HT1080 (cell line): ENCODE measurements around the gene TMPRSS13. TPM values are rescaled to one million over a fixed set of nuclear protein-coding genes. Genes with fewer than 3 reads are reported as not detected.
"Not testable (repeated sequence)": the region's sequence is repeated elsewhere in the genome, so short reads cannot be mapped to it uniquely, and the experiment has no call there.

Experiments used
- DNase-seq: peaks from one replicate; pipeline ENCODE4 v3.0.0-alpha.2; 2015; ENCODE audit warnings: low read depth
- total RNA-seq: library from RNA; depleted of rRNA; stranded (reverse); fragments of >200 nt; shearing (Covaris generic); gene quantifications from 2 replicates; pipeline ENCODE4 v1.2.3, GENCODE V29; 2014

TMPRSS13 gene
- total RNA-seq, 1 experiment from 2014 or later: not detected

DNA sequence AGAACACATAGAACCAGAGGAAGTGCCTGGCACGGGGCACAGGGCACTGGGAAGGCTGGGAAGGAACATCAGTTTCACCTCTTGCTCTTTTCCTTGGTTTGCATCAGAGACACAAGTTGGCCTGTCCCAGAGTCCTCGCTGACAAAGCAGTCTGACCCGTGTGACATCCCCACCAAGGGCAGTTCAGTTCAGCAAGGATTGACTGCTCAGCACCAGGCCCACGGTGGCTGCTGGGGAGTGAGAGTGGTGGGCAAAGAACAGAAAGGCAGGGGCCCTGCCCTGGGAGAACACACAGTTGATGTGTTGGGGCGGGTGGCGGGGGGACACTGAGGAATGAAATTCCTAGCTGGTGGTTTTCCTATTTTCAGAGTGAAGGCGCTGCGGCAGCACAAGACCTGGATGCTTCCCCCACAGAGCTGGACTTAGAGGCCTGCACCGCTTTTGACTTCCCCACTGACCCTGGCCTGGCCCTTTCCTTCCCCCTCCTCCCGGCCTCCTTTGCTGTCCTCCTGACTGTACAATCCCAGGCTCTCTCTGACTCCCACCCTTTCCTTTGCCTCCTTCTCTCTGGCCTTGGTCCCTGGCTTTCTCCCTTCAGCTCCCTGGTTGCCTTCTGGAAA, 2.2 kb upstream of the TMPRSS13 start:
- DNase-seq: no peak

DNA sequence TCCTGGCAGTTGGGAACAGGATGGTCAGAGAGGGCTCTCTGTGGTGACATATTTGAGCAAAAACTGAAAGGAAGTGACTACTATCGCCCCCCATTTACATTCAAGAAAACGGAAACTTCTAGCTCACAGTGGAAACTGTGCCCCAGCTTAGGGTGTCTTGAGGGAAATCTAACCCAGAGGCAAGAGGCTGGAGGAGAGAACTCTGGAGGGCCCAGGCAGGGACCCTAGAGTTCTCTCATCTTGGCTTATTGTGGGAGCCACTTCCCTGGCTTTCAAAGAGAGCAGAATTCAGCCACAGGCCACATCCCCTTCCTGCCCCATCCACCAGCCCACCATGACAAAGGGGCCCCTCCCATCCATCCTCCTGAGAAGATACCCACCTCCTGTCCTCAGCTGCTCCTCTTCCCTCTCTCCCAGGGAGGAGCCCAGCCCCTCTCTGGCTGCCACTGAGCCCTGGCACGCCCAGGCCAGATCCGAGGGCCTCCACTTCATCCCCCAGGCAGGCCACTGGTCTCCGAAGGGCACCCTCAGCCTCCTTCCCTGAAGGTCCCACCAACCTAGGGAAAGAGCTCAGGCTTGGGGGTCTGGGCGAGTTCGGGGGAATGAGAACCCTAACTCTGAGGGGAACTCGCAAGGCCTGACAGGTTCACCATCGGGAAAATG, 1.6 kb upstream of the TMPRSS13 start:
- no peak for DNase-seq

DNA sequence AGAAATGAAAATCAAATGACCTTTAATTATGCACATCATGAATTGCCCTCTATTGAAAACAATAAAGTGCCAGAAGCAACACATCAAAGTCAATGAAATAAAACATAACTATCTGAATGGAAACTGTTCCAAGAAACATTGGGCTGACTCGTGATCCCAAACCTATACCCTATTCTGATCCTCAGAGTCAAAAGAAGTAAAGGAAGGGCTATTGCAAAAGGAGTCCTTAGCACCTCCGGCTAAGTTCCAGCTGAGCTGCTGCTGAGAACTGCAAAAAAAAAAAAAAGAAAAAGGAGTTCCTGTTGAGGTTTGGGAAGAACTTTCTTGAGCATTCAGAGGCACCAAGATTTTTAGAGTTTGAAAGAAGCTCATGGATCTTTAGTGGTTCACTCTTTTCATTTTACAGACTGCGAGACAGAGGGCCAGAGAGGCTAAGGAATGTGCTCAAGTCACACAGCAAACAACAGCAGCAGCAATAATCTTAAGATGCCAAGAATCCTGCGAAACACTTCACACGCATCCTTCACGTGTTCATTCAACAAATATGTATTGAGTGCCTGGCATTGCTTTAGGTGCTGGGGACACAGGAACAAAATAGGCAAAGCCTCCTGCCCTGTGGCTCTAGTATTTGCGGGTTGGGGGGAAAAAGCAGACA, 841 bp upstream of the TMPRSS13 start:
- DNase-seq: no peak

DNA sequence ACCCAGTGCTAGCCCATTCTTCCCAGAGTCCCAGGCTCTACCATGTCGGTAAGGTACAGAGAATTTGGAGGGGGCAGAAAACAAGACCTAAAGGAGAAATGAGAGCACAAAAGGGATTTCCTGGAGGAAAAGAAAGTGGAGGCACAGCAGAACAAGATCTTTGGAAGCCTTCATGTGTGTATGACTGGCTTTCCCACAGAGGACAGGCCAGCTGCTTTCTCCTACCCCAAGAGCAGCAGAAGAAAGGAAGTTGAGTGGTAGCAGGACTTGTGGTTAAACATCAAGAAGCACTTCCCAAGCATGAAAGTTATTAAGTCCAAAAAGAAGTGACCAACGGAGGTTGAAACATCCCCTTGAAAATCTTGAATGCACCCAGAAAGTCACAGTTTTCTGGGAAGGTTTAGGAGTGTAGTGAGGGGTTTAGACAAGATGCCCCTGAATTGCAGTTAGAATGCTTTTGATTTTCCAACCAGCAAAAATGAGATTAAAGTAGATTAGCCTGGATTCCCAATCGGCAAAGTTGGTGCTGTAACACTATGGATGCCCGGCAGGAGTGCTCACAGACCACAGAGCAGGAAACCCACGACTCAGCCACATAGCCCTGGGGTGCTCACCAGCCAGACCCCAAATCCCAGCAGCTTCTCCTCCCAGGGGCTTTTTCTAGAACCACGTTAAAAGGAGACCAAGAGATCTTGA, 608 bp downstream of the TMPRSS13 start:
- no peak for DNase-seq

DNA sequence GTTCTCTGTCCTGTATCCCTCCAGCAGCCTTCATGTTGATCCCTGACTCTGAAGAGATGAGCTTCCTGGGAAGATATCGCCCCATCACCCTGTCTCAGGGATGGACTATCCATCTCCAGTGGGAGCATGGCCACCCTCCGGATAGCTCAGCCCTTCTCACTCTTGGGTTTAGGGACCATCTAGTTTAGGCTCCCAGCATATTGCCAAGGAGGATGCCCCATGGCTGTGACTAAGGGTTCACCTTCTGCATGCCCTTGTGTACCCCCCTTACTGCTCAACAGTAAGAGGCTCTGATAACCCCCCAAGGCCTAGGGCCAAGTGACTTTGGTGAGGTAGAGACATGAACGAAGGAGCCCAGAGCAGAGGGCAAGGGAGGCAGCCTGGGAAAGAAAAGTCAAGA, 1.3 kb downstream of the TMPRSS13 start:
- no peak for DNase-seq

DNA sequence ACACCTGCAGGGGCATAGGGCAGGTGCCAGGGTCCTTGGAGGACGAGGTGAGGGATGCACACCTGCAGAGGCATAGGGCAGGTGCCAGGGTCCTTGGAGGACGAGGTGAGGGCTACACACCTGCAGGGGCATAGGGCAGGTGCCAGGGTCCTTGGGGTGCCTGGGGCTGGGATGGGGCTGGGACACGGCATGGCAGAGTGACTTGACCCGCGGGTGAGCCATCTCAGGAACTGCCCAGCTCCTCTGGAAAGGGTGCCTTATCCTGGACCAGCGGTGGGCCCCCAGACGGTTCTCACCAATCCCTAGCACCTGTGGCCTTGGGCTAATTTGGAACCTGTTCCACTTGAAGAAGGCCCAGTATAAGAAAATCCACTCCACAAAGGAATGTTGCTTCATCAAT, 3.0 kb downstream of the TMPRSS13 start:
- DNase-seq: not testable (repeated sequence)

DNA sequence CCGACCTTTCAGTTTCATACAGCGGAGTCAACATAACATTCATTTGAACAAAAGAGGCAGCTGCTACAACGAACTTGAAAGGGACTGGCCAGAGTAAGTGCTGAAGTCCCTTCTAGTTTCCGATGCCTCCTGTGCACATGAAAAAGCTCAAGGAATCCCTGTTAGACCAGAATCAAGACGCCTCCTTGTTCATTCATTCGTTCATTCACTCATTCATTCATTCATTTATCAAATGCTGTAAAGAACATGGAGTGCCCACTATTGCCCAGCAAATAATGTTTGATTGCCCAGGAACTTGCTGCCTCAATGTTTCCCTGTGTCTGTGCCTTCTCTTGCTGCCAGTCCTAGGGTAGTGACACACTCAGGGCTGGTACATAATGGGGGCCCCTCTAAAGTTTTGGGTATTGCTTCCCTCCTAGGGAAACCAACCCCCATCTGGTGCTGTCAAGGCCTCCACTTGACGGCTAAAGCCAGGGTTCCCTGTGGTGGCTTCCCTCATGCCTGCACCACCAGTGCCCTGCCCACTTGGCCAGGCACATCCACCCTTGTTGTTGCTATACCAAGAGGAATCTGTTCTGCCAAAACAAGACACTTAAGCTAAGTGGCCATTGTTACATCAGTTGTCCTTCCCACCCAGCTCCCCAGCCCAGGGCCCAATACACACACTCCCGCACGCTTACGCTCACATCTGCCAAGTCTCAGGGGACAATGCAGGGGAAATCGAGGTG, 3.8 kb downstream of the TMPRSS13 start:
- DNase-seq: no peak

DNA sequence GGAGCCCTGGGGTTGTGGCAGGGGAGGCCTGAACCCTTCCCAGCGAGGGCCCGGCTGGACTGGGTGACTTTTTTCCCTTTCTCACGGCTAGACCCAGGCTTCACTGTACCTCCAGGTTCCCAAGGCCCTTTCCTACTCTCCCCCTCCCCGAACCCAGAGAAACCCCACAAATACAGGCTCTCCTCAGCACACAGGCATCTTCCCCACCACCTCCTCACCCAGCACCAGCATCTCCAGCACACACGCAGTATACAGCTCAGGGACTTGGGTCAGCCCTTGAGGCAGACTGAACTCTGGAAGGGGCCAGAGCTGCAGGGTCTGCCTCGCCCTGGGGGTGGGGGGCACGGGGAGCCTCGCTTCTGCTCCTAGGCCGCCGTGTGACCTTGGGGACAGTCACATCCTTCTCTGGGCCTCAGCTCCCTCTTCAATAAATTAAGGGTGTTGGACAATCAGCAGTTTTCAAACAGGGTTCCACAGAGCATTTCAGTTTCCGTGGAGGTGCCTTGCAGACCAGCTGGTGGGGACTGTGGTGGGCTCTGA, 4.5 kb downstream of the TMPRSS13 start:
- no peak for DNase-seq

DNA sequence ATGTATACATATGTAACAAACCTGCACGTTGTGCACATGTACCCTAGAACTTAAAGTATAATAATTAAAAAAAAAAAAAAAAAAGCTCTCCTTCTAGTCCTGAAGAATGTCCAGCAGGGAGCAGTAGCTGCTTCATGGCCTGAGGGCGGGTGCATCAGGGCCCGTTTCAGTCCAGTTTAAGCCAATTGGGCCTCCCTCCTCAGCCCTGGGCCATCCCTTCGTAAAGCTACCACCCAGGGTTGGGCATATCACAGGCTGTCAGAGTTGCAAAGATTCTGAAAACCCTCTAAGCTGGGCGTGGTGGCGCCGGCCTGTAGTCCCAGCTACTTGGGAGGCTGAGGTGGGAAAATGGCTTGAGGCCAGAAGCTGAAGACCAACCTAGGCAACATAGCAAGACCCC, 5.4 kb downstream of the TMPRSS13 start:
- no peak for DNase-seq

DNA sequence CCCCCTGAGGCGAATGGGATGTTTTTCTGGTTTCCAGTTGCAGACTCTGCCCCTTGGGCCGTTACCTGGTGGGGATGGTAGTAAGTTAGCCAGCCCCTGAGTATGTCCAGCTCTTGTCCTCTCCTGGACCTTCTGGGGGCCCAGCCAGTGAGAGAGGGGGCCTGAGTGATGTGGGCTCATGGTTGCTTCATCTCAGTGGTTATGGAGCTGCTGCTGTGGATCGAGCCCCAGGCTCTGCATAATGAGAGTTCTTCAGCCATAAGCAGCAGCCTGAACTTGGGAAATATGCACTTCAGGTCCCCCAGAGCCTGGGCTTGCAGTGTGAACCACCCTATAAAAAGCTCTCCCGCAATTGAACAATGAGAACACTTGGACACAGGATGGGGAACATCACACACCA, 5.9 kb downstream of the TMPRSS13 start:
- DNase-seq: no peak

DNA sequence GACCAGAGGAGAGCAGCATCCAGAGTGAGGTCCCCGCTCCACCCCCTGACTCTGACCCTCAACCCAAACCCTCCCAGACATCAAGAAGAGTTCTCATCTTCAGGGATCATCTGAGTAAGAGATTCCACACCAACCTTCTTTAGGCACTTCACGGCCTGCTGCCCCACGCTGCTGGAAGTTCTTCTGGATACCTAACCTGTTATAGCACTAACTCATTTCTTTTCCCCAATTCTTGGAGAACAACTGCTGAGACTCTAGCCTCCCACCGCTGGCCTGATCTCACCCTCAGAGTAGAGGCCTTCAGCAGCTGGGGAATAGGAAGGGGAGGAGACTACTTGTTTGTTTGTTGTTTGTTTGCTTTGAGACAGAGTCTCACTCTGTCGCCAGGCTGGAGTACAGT, 7.3 kb downstream of the TMPRSS13 start:
- DNase-seq: no peak

DNA sequence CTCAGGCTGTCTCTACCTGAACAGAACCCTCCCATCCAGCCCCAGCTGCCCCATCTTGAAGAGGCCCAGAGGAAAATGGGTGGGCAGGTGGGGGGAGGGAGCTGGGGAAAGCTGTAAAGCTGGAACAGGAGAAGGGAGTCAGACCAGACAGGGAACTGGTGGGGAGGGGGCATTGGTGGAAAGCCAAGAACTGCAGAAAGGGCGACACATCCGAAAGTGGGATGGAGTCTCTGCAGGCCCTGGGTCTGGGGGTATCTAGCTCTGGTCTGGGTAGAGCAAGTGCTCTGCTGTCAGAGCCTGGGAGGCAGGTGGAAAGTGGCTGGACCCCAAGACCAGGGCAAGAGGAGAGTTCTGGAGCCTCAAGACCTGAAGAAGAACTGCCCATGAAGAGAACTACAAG, 7.7 kb downstream of the TMPRSS13 start:
- no peak for DNase-seq

DNA sequence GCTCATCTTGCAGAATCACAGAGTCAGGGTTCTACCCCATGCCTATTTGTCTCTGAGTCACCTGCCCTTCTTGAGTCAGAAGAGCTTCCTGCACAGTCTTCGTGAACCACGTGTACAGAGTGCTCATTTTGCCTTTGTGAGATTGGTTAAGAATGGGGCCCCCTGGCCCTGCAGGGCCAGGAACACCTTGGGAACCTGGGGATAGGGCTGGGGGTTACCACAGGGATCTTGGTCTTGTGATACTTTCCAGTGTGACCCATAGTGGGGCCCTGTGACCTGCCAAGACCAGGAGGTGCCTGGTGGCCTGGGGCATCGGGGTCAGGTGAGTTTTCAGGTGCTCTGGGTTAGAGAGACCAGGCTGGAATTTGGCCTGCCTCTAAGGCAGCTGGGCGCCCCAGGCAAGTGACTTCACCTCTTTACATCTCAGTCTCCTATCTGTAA, 9.4 kb downstream of the TMPRSS13 start:
- peak; percentile 23 for DNase-seq

DNA sequence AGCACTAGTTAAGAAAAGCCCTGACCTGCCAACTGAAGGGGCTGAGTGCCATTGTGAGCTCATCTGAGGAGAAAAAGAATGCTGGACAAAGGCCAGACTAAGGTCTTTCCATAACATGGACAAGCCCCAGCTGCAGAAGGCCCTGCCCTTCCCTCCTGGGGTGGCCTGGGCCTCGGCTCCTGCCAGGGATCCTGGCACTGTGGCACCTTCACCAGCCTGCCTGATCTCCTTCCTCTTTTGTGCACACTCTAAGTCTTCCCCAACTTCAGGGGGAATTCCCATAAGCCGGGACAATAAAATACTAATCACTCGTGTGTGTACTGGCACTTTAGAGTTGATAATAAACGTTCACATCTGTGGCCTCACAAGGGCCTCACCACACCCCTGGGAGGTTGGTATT, 9.9 kb downstream of the TMPRSS13 start:
- no peak for DNase-seq

DNA sequence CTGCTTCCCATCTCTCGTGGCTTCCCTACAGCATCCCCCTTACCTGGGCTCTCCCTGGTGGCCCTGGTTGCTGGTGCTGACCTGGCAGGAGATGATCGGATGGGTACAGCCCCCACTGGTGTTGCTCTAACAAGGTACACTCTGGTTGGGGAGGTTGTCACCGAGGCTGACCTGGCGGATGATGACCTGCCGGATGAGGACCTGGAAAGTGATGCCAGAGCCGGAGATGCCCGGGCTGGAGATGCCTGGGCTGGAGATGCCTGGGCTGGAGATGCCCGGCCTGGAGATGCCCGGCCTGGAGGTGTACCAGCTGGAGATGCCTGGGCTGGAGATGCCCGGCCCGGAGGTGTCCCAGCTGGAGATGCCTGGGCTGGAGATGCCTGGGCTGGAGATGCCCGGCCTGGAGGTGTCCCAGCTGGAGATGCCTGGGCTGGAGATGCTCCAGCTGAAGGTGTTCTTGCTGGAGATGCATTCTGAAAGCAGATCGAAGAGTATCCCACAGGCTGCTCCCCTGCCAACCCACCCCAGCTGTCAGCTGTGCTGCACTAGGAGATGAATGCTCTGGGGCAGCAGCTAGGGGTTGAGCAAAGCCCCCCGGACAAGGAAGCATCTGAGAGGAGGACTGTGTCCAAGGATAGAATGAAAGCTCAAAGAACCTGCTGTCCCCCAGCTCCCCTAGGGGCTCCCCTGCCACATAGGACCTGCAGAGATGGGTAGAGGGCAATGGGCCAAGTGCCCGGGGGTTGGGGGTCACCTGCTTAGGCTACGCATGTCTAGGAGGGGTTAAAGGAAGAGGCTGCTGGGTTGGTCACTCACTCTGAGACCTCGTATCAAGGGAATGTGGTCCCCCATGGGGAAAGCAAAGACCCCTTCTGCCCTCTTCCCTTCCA, 10.6 kb downstream of the TMPRSS13 start:
- DNase-seq: no peak

DNA sequence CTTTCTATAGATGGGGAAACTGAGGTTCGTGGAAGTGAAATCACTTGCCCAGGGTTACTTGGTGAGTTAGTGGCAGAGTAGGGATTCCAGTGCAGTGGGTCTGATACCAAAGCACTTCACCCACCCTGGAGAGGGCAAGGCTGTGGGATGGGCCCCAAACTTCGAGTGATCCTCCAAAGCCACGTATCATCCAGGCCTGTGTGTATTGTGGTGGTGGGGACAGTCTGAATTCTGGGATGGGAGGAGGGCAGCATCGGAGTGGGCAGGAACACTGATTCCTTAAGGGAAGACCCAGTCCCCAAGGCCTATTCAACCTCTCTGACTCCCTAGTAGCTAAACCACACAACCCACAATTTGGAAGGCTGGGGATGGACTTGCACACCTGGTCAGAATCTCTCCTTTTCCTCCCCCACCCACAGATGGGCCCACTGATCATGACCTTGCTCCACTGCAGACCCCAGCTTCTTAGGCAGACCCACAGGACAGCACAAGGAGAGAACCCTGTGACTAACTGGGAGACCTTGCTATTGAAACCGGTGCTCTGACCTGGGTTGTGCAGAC, 11.5 kb downstream of the TMPRSS13 start:
- no peak for DNase-seq

DNA sequence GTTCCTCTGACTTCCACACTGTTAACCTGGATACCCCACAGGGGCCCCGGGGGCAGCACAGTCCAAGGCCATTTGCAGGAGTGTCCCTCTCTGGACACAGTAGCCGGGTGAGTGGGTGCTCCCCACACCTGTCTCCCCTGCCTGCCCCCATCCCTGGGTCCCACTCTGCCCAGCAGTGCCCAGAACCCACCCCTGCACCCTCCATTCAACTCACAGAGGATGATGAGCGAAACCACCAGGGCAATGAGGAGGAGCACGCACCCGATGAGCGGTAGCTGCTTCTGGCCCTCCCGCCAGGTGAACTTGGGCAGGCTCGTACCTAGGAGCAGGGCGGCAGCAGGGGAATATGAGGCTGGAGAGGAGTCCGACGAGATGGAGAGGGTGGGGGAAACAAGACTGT, 12.2 kb downstream of the TMPRSS13 start:
- no peak for DNase-seq

DNA sequence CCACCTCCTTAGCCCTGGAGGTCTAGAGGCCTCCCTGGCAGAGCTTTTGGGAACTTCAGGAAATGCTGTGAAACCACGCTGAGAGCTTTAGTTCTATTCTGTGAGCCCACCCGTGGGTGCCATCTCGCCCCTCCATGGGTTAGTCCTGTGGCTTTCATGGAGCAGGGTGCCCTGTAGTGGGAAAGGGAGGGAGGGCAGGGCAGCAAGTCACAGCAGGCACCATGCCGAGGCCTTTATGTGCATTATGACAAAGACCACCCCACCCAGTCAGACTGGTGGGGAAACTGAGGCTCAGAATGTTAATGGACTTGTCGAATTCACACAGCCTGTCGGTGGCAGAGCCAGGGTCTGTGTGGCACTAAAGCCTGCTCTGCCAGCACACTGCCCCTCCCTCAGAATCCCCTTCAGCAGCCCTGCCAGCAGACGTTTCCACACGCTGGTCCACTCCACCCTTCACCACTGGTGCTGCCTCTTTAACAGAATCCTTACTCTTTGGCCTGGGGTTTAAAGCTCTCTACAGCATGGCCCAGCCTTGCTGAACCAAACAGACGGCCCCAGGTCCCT, 13.4 kb downstream of the TMPRSS13 start:
- DNase-seq: no peak

DNA sequence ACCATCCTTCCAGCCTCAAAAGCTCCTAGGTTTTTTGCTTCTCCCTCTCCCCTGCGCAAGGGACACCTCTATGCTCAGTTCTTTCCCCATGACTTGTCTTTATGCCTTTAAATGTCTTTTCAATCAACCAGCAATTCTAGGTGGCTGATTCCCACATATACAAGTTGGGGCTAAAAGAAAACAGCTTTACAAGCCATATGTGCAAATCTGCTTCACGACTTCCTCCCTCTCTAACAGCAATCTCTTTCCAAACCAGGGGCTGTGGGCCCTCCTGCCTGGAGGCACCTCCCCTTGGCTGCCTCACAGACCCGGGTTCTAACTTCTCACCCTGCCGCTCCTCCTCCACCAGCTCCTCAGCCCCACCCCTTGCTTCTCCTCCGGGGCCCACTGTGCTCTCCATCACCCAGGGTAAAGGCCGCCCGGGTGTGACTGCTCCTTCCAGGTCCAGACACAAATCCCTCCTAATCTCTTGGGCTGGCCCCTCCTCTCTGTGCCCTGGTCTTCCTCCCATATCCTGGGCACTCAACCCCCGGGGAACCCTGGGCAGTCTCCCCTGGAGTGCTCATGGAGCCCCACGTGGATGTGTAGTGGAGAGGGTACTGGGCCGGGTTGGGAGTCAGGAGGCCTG, 14.1 kb downstream of the TMPRSS13 start:
- DNase-seq: no peak
